Activated CD4-positive, alpha-beta T cell treated with anti-CD3 and anti-CD28 coated beads, Interleukin-2, amount 50 U/mL, for 4 hours (primary cell): ENCODE data around the gene SNTG2.

ENCODE experiments used
- DNase-seq, 2 experiments: peaks; one replicate each; pipeline ENCODE4 v3.0.0-alpha.2; 2020

Gene SNTG2

DNA sequence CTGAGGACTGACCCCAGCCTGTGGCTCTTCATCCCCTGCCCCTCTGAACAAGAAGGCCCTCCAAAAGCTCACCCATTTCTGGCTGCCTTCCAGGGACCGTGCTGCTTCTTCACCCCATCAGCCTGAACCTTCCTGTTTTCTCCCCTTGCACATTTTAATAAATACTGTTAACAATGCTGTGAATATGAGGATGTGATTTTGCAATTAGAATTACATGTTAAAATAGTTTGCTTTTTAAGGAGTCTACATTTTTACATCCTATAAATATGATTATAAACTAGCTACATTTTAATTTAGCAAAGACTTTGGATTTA lies 4.0 kb downstream of the SNTG2 start:
- no peak for DNase-seq

GRCh38 chr2:955829-956731 lies 5.4 kb downstream of the SNTG2 start:
- no peak for DNase-seq

GRCh38 chr2:959457-959856 lies 8.8 kb downstream of the SNTG2 start:
- DNase-seq = no peak

DNA sequence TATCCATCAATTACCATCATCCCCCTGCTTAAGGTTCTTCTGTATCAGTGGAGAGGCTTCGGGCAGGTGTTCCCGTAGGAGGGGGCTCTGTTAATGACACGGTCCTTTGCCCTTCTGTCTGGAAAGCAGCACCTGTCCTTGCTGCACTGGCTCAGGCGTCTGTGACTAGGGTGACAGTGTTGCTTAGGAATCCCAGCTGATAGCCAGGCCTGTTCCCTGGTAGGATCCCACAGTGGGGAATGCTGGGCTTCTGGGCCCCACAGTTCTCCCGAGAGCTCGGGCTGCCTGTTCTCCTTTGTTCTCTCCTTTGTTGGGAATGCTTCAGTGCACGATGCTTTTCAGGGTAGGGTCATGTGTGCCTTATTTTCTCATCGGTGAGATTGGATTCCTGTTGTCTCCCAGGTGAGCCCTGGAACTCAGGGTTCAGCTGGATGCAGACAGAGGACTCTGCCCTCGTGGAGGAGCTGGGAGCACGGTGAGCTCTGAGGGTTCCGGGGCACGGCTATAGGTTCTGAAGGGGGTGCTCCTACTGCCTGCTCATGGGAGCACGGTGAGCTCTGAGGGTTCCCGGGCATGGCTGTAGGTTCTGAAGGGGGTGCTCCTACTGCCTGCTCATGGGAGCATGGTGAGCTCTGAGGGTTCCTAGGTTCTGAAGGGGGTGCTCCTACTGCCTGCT lies 9.6 kb downstream of the SNTG2 start:
- DNase-seq = no peak

DNA sequence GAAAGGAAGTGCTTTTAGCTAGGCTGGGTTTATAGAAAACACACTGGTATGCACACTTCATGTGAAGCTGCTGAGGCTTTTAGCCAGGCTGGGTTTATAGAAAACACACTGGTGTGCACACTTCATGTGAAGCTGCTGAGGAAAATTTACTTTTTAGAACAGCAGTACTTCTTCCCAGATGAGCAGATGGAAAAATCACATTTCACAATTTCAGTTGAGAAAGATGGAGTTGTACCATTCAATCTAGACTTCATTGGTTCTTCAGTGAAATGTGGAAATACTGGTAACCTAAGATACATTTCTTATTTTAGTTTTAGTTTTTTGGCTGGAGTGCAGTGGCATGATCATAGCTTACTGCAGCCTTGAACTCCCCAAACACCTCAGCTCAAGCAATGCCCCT lies 11.1 kb downstream of the SNTG2 start:
- no peak for DNase-seq

- DNase-seq = no peak
Observed at GRCh38 chr2:963876-964275, 13.2 kb downstream of the SNTG2 start.

- no peak for DNase-seq
Observed at GRCh38 chr2:964562-964961, 13.9 kb downstream of the SNTG2 start.

DNA sequence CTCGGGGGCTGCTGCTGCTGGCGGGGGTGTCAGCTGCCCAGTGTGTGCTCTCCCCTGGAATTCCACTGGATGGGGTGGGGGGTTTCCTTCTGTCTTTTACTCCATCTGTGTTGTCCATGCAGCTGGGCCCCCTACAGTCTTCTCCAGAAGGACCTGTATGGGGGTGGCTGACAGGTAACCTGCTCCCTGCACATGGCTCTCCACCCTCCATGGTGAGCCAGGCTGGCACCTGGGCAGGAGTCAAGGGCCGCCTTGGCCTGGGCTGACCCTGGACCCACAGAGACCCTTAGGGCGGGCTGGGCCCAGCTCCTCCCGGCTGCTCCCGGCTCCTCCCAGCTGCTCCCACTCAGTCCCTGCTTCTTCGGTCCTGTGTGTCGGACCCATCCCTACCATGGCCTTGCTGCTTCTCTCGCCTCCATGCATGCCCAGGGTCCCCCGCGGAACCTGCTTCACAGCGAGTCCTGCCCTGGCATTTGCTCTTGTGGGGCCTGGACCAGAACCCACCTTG lies 15.0 kb downstream of the SNTG2 start:
- no peak for DNase-seq

DNA sequence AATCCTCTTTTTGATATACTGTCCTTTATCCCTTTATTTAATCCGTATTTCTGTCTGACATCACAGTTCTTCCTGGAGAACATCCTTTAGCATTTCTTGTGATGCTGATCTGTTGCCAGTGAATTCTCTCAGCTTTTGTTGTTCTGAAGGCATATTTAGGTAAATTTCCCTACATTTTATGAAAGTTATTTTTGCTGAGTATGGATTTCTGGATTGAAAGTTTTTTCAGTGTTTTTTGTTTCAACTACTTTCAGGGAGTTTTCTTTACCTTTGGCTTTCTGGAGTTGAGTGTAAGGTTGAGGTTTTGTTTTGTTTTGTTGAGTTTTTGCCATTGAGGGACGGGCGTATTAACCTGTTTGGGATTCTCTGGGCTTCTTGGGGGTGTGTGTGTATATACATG lies 22.5 kb downstream of the SNTG2 start:
- no peak for DNase-seq

GRCh38 chr2:974054-974453 lies 23.4 kb downstream of the SNTG2 start:
- DNase-seq = no peak

DNA sequence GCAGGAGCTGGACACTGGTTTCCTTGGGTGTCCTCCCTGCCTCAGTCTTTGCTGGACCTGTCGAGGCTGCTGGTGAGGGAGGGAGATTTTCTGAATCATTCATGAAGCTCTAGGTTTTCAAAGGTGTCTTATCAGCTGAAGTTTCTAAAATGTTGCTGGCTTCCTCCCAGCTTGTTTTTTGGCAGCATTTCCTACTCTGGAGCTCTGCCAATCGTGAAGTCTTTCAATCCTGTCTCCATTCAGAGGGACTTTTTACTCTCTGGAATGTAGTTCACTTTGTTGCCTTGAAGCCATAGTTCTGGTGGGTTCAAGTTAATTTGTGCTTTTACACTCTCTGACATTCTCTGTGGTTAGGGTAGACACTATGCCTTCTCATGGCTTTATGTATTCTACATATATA lies 23.9 kb downstream of the SNTG2 start:
- no peak for DNase-seq

GRCh38 chr2:975095-975494 lies 24.4 kb downstream of the SNTG2 start:
- DNase-seq = no peak

- DNase-seq = no peak
Observed at GRCh38 chr2:979069-979928, 28.6 kb downstream of the SNTG2 start.

GRCh38 chr2:980176-980575 lies 29.5 kb downstream of the SNTG2 start:
- DNase-seq = no peak

GRCh38 chr2:981258-981657 lies 30.6 kb downstream of the SNTG2 start:
- no peak for DNase-seq

- DNase-seq = no peak
Observed at GRCh38 chr2:981759-982158, 31.1 kb downstream of the SNTG2 start.

- DNase-seq = no peak
Observed at GRCh38 chr2:985317-985898, 34.8 kb downstream of the SNTG2 start.

- no peak for DNase-seq
Observed at GRCh38 chr2:987789-988188, 37.1 kb downstream of the SNTG2 start.

DNA sequence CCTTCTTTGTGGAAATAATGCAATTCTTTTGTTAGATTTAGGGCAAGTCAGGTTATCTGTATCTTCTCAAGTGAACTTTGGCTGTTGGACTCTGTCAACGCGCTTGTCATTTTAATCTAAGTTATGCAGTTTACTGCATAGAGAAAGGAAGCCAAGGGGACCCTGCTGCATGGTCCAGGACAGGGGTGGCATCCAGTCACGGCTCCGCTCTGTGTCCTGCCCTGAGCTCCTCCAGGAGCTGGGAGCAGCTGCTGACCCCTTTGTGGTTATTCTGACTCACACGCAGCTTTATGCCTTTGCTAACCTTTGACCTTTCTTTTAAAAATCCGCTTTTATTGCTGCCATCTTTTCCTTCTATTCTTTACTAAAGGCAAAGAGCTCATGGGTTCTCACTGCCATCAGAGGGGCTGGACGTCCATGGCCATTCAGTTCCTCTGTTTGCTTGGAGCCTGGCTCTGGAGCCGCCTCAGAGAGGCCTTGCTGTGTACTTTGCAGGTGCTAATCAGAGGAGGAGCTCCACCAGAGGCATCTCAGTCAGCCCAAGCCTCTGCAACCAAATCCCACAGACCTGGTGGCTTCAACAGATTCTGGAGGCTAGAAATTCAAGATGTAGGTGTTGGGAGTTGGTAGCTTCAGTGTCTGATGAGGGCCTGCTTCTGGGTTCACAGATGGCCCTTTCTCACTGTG lies 39.3 kb downstream of the SNTG2 start:
- no peak for DNase-seq

- no peak for DNase-seq
Observed at GRCh38 chr2:990970-991369, 40.3 kb downstream of the SNTG2 start.

DNA sequence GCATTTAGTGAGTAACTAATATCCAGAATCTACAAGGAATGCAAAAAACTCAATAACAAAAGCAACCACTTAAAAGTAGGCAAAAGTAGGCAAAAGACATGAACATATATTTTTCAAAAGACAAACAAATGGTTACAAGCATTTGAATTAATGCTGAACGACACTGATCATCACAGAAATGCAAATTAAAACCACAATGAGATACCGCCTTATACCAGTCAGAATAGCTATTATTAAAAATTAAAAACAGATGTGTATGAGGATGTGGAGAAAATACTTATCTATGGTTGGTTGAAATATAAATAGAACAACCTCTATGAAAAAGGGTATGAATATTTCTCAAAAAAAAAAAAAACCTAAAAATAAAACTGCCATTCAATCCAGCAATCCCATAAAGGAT lies 51.7 kb downstream of the SNTG2 start:
- no peak for DNase-seq

DNA sequence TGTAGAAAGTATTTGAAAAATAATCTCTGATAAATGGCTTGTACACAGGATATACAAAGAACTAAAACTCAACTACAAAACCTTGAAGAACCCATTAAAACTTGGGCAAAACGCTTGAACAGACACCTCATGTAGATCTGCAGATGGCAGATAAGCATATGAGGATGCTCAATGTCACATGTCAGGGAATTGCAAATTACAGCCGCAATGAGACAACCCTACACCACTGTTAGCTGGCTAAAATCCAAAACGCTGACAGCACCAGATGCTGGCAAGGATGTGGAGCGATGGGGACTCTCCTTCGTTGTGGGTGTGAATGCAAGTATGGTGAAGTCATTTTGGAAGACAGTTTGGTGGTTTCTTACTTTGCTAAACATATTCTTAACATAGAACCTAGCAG lies 53.7 kb downstream of the SNTG2 start:
- DNase-seq = no peak
